Muscle of leg (tissue), 11 donors: Measurements from ENCODE around the gene TFB2M. TPM values are rescaled to one million over a fixed set of nuclear protein-coding genes. Genes with fewer than 3 reads are reported as not detected.
"Not testable (repeated sequence)": the region's sequence is repeated elsewhere in the genome, so short reads cannot be mapped to it uniquely, and the experiment has no call there.

Experiments used
- DNase-seq: peaks from one replicate; pipeline ENCODE4 v3.0.0; 2013
- H3K27ac ChIP-seq: one replicate; pipeline ENCODE4 v1.5.1; 2013; ENCODE audit warnings: mild to moderate bottlenecking, low read length, control low read depth
- H3K27me3 ChIP-seq: one replicate; pipeline ENCODE4 v1.6.1; 2013; ENCODE audit warnings: low read length; ENCODE audit not compliant: control insufficient read depth, insufficient read depth
- H3K36me3 ChIP-seq: one replicate; pipeline ENCODE4 v1.6.1; 2013; ENCODE audit warnings: low read length; ENCODE audit not compliant: control insufficient read depth, insufficient read depth
- H3K4me1 ChIP-seq: one replicate; pipeline ENCODE4 v1.6.1; 2013; ENCODE audit warnings: low read length; ENCODE audit not compliant: control insufficient read depth, insufficient read depth
- H3K4me3 ChIP-seq: one replicate; pipeline ENCODE4 v1.5.1; 2013; ENCODE audit warnings: low read length, control low read depth
- H3K9me3 ChIP-seq: replicated peaks from 2 replicates; pipeline ENCODE4 v1.6.1; 2013; ENCODE audit warnings: low read depth, low read length; ENCODE audit not compliant: control insufficient read depth
- WGBS: methylation state at CpG from one replicate; pipeline ENCODE4 v1.1.5; 2013; ENCODE audit warnings: missing lambda C conversion rate; ENCODE audit not compliant: insufficient coverage; 5-methylcytosine and 5-hydroxymethylcytosine counted together
- polyA plus RNA-seq, 8 donors: library from polyadenylated mRNA; unstranded; fragments of 120-200 nt; gene quantifications; one replicate each; pipeline versions ENCODE4 v1.2.1 to v1.2.3, GENCODE V29; 2013; ENCODE audit warnings: inconsistent platforms in 1 of 8, low replicate concordance in 1 of 8; ENCODE audit not compliant: insufficient read length in 8 of 8, insufficient read depth in 1 of 8
- total RNA-seq: library from RNA; stranded (reverse); fragments of 120-200 nt; gene quantifications from one replicate; pipeline ENCODE4 v1.2.4, GENCODE V29; 2013

The TFB2M gene
- total and polyA plus RNA-seq, 9 donors: 10.0 to 14.2 (median 11.5) TPM

DNA sequence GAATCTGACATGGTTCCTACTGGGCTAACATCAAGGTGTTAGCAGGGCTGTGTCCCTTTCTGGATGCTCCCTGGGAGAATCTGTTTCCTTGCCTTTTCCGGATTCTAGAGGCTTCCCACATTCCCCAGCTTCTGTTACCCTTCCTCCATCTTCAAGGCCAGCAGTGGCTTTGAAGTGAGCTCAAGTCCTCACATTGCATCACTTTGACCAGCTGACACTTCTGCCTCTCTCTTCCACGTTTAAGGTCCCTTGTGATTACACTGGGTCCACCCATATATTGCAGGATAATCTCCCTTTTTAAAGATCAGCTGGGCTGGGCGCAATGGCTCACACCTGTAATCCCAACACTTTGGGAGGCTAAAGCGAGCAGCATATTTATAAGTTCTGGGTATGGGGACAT is 33.3 kb upstream of the TFB2M start:
- Histone ChIP-seq H3K4me1 (peaks cover 5% of the 10 kb centered on the region), H3K36me3 (peaks cover 4% of the 10 kb centered on the region), H3K4me3 (no peak overlapping the region), H3K9me3 (peaks cover 2% of the 10 kb centered on the region), H3K27ac (no peak overlapping the region), H3K27me3 (no peaks in the 10 kb centered on the region)
- whole genome bisulfite sequencing: 43% methylated on average over 2 of the region's 4 CpGs
- DNase-seq: no peak

GRCh38 chr1:246597971-246598370 is 31.9 kb upstream of the TFB2M start:
- H3K27ac ChIP-seq: peak overlapping the region; percentile 45
- peaks cover 5% of the 10 kb centered on the region for H3K4me1 ChIP-seq
- DNase-seq: no peak
- no peaks in the 10 kb centered on the region for H3K27me3 ChIP-seq
- H3K9me3 ChIP-seq: no peaks in the 10 kb centered on the region
- H3K36me3 ChIP-seq: peaks cover 7% of the 10 kb centered on the region
- WGBS: no CpG with 5 or more reads among the region's 7 CpGs
- no peak overlapping the region for H3K4me3 ChIP-seq

DNA sequence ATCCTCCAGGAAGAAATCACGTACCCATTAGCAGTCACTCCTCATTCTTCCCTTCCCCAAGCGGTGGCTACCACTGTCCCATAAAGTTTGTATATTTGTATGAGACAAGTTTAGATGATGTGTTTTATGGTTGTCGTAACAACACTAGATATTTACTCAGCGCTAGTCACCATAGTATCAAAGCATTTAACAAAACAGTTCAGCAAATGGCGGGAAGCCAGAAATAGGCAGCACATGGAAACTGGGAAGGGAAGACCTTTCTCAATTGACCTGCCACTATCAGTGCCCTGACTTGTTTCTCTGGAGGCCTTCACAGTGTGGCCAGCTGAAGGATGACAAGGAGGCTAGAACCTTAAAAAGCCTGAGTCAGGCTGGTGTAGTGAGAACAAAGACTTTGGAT is 31.3 kb upstream of the TFB2M start:
- no peaks in the 10 kb centered on the region for H3K27me3 ChIP-seq
- WGBS: no CpG with 5 or more reads among the region's 5 CpGs
- H3K4me1 ChIP-seq: peaks cover 5% of the 10 kb centered on the region
- no peak overlapping the region for H3K4me3 ChIP-seq
- H3K36me3 ChIP-seq: peaks cover 7% of the 10 kb centered on the region
- DNase-seq: peak; percentile 85
- H3K27ac ChIP-seq: peak overlapping the region; percentile 45
- no peaks in the 10 kb centered on the region for H3K9me3 ChIP-seq

- WGBS: 75% methylated on average over 3 of the region's 3 CpGs
- H3K4me1 ChIP-seq: peaks cover 5% of the 10 kb centered on the region
- peak; percentile 10 for DNase-seq
- H3K27ac ChIP-seq: no peak overlapping the region
- H3K4me3 ChIP-seq: no peak overlapping the region
- H3K36me3 ChIP-seq: peaks cover 9% of the 10 kb centered on the region
- H3K9me3 ChIP-seq: peaks cover 2% of the 10 kb centered on the region
- no peaks in the 10 kb centered on the region for H3K27me3 ChIP-seq
Measured at GRCh38 chr1:246595146-246595545, 29.1 kb upstream of the TFB2M start.

DNA sequence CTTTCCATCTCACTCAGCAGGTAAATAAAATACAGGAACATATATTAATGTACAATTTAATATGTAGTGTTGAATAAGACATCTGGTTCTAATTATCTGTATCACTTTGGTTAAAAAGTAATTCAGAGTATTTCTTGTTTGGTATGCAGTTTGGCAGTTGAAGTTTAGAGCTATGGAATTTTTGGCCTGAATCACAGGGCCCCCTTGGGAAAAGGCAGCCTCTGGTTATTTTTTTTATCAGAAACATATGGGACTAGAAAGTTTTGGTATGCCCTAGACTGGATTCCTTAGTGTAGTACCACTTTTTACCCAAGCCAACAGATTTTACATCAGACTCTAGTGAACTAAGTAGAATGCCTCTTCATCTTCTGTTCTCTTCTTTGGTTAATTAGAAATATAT is 26.6 kb upstream of the TFB2M start:
- peak; percentile 70 for DNase-seq
- H3K4me1 ChIP-seq: peaks cover 5% of the 10 kb centered on the region
- H3K27ac ChIP-seq: no peak overlapping the region
- H3K4me3 ChIP-seq: no peak overlapping the region
- H3K36me3 ChIP-seq: peaks cover 9% of the 10 kb centered on the region
- H3K9me3 ChIP-seq: peaks cover 4% of the 10 kb centered on the region
- H3K27me3 ChIP-seq: no peaks in the 10 kb centered on the region

DNA sequence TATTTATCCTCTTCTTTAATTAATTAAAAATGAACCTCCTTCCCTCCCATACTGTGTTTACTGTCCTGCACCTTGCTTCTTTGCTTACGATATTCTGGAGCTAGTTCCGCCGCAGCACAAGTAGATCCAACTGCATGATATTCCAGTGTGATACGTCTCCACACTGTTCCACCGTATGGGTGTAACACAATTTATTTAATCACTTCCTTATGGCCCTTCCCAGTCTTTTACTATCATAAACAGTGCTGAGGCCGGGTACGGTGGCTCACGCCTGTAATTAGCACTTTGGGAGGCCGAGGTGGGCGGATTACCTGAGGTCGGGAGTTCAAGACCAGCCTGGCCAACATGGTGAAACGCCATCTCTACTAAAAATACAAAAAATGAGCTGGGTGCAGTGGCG is 25.9 kb upstream of the TFB2M start:
- 56% methylated on average over 11 of the region's 13 CpGs for WGBS
- Histone ChIP-seq H3K36me3 (peaks cover 9% of the 10 kb centered on the region), H3K27me3 (no peaks in the 10 kb centered on the region), H3K4me1 (no peaks in the 10 kb centered on the region), H3K27ac (no peak overlapping the region), H3K4me3 (no peak overlapping the region), H3K9me3 (peaks cover 4% of the 10 kb centered on the region)
- DNase-seq: no peak

GRCh38 chr1:246591504-246591903 is 25.4 kb upstream of the TFB2M start:
- Histone ChIP-seq H3K36me3 (peaks cover 9% of the 10 kb centered on the region), H3K27ac (no peak overlapping the region), H3K4me1 (no peaks in the 10 kb centered on the region), H3K27me3 (no peaks in the 10 kb centered on the region), H3K4me3 (no peak overlapping the region), H3K9me3 (peaks cover 4% of the 10 kb centered on the region)
- 100% methylated on average over 4 of the region's 6 CpGs for WGBS
- no peak for DNase-seq

DNA sequence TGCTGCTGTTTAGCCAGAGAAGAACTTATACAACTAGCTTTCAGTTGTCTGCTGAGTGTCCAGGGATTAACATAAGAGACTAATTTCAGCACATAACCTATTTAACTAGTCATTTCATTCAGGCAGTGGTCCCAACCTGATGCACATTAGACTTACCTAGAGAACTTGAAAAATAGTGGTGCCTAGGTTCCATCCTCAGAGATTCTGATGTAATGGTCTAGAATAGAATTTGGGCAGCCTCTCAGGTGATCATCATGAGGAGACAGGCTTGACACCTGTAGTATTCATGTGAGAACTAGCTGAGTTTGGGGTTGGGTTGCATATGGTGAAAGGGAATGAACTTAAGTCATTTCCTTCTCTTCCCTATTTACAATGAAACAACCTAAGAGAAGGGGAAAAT is 25.0 kb upstream of the TFB2M start:
- Histone ChIP-seq H3K27ac (no peak overlapping the region), H3K36me3 (peaks cover 9% of the 10 kb centered on the region), H3K9me3 (peaks cover 4% of the 10 kb centered on the region), H3K27me3 (no peaks in the 10 kb centered on the region), H3K4me3 (no peak overlapping the region), H3K4me1 (no peaks in the 10 kb centered on the region)
- DNase-seq: no peak

GRCh38 chr1:246589919-246590318 is 23.9 kb upstream of the TFB2M start:
- H3K9me3 ChIP-seq, H3K36me3 ChIP-seq, H3K4me1 ChIP-seq, H3K27me3 ChIP-seq, H3K27ac ChIP-seq, DNase-seq, H3K4me3 ChIP-seq: not testable (repeated sequence)
- WGBS: 100% methylated on average over 4 of the region's 10 CpGs

DNA sequence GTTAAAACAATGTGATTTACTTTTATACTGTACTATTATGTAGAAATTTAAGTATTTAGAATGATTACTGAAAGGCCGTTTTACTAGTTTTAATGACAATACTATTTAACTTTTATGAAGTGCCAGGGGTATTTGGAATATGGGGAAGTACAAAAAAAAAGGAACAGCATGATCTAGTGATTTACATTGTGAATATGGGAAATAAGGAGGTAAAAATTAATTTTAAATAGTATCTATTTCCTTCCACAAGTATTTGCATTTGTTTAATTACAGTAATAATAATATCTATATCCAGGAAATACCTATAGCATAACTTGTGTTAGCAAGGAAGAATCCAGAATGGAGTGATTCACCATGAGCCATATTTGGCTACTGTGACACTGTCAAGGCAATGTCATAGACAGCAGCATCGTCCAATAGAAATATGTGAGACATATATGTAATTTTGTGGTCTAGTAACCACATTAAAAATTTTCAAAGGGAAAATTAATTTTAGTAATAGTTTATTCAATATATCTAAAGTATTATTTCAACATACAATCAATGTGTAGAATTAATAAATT is 22.2 kb upstream of the TFB2M start:
- no peak for DNase-seq
- H3K4me1 ChIP-seq: peaks cover 5% of the 10 kb centered on the region
- no CpG with 5 or more reads among the region's 2 CpGs for WGBS

DNA sequence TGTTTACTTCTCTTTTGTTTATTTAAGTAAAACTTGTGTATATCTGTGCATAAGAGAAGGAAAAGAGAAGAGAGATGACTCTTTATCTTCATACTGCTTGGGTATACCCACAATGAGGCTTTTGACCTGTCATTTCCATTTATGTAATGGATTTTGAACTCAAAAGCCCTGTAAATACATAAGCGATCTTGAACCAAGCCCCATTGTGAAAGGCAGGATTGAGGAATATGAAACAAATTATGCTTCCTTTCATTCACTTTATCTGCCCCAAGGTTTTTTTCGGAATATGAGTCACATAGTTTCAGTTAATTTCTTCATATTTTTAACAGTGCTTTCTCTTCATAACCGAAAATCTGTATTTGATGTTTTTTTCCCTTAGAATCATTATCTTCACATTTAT is 21.5 kb upstream of the TFB2M start:
- no CpG with 5 or more reads among the region's 3 CpGs for WGBS
- Histone ChIP-seq H3K9me3 (peaks cover 4% of the 10 kb centered on the region), H3K4me1 (peaks cover 5% of the 10 kb centered on the region), H3K27ac (no peak overlapping the region), H3K4me3 (no peak overlapping the region), H3K27me3 (no peaks in the 10 kb centered on the region), H3K36me3 (peaks cover 2% of the 10 kb centered on the region)
- no peak for DNase-seq

More for the DNA sequence above, 22.2 kb upstream of the TFB2M start:
- H3K4me3 ChIP-seq: no peak overlapping the region
- no peak overlapping the region for H3K27ac ChIP-seq
- H3K9me3 ChIP-seq: peaks cover 4% of the 10 kb centered on the region
- no peaks in the 10 kb centered on the region for H3K27me3 ChIP-seq
- H3K36me3 ChIP-seq: peaks cover 2% of the 10 kb centered on the region
